ENCODE data around the gene NDUFS7.
A peak's percentile ranks its signal among the peaks of the same experiment; 100 is the strongest.

The NDUFS7 gene

GRCh38 chr19:1383312-1384084 lies at the start of gene NDUFS7:
NDUFS7 (plus strand) TSS chr19:1383907; CDS start chr19:1383927, 20 bp downstream.
- H3K4me3 ChIP-seq (ENCODE audit: low read length) = peak within 1 kb of the TSS; percentile 98
- no peak for TF ChIP-seq ZNF274 (IDR thresholded peaks at IDR 0.05; ENCODE audit: low read depth, low read length)

DNA sequence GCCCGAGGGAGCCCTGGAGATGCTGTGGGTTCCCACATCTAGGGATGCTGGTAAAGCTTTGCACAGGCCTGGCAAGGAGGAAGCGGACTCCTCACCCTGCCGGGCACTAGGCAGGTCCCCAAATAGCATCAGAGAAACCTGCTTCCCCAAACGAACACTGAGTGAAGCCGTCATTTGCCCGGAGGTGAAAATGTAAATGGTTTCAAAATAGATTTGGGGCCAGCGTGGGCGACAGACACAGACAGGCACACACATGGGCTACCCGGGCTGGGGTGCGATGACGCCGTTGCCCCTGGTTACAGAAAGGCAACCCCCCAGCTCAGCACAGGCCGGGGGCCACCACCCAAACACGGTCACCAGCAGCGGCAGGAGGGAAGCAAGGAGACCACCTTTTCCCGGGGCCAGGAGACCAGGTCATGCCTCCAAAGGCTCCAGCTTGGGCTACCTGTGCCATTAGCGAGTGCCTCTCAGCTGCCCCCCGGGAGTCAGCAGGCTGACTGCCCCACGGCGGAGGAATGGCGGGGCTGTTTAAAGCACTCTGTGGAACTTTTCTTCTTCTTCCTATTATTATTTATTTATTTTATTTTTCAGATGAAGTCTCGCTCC lies 47.5 kb upstream of the NDUFS7 start:
- H3K4me3 ChIP-seq (ENCODE audit: low read length) = no peak overlapping the region
- no peak for TF ChIP-seq ZNF274 (IDR thresholded peaks at IDR 0.05; ENCODE audit: low read depth, low read length)

DNA sequence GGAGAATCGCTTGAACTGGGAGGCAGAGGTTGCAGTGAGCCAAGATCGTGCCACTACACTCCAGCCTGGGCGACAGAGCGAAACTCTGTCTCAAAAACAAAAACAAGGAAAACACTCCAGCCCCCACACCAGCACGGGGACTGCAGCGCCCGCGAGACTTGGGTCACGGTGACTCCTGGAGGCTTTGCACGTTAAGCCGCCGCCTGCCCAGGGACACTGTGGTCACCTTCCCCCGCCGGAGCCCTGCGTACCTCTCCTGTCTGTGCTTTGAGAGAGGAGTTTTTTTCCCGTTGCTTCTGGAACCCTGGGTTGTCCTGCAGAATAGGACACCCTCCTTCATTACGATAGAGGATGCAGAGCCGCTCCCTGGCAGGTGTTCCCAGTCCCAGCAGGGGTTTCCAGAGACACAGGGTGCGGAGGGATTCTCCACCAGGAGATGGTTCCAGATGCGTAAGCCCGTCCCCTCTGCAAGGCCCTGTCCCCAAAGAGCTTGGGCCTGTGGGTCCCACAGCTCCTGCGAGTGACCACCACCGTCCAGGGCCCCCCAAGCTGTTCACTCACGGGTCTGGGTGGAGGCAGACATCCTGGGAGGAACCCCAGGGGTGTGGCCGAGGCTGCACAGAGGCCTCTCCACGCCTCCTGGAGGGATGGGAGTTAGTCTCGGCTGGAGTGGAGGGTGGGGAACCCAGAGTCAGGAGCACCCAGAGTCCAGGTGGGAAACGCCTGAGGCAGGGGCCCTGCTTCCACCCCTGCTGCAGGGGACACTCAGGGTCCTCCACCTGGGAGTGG lies 42.8 kb upstream of the NDUFS7 start:
- no peak for TF ChIP-seq ZNF274 (IDR thresholded peaks at IDR 0.05; ENCODE audit: low read depth, low read length)
- H3K4me3 ChIP-seq (ENCODE audit: low read length) = no peak overlapping the region

DNA sequence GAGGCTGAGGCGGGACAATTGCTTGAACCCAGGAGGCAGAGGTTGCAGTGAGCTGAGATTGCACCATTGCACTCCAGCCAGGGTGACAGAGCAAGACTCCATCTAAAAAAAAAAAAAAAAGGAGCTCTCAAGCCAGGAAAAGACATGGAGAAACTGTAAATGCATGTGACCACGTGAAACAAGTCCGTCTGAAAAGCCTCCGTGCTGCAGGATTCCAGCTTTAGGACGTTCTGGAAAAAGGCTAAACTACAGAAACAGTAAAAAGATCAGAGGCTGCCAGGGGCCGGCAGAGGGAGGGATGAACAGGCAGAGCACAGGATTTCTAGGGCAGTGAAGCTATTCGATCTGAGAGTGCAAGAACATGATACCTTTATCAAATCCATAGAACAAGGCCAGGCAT lies 40.7 kb upstream of the NDUFS7 start:
- H3K4me3 ChIP-seq (ENCODE audit: low read length) = no peak overlapping the region
- no peak for TF ChIP-seq ZNF274 (IDR thresholded peaks at IDR 0.05; ENCODE audit: low read depth, low read length)

DNA sequence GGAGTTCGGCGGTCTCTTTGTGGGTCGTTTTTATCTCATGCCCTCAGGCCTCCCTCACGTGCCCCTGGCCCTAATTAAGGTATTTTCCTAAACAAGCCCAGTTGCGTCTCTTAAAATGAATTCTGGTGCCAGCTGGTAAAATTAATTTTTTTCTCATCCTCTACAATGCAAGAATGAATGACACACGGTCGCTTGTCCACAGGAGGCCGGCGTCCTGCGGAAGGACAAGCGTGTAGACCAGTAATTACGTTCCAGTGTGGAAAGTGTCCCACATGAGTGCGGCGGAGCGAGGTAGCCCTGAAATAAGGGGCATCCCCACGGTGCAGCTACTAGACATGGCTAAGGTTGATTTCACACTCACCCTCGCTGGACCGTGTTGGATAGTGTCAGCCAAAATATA lies 34.5 kb upstream of the NDUFS7 start:
- TF ChIP-seq ZNF274 (IDR thresholded peaks at IDR 0.05; ENCODE audit: low read depth, low read length) = no peak
- H3K4me3 ChIP-seq (ENCODE audit: low read length) = no peak overlapping the region

DNA sequence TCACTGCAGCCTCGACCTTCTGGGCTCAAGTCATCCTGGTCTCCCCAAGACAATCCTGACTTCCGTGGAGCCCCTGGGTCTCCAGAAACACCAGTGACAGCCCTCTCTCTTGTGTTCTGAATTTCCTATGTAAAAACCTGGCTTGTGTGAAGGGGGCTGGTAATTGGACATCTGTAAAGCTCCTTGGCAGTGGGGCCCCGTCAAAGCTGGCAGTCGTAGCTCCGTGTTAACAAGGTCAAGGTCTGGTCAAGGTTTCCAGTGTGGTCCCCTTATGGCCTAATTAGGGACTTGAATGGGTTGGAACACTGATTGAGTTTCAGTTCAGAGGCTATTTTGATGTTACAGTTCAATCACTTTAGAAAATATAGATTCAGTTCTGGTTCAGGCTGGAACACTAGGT lies 32.8 kb upstream of the NDUFS7 start:
- TF ChIP-seq ZNF274 (IDR thresholded peaks at IDR 0.05; ENCODE audit: low read depth, low read length) = no peak
- H3K4me3 ChIP-seq (ENCODE audit: low read length) = no peak overlapping the region

- TF ChIP-seq ZNF274 (IDR thresholded peaks at IDR 0.05; ENCODE audit: low read depth, low read length) = no peak
- H3K4me3 ChIP-seq (ENCODE audit: low read length) = no peak overlapping the region
Measured at GRCh38 chr19:1351381-1351851, 32.3 kb upstream of the NDUFS7 start.

- H3K4me3 ChIP-seq (ENCODE audit: low read length) = no peak overlapping the region
- no peak for TF ChIP-seq ZNF274 (IDR thresholded peaks at IDR 0.05; ENCODE audit: low read depth, low read length)
Measured at GRCh38 chr19:1353144-1353543, 30.6 kb upstream of the NDUFS7 start.

GRCh38 chr19:1354970-1355567 lies 28.6 kb upstream of the NDUFS7 start:
- peak overlapping the region; percentile 69 for H3K4me3 ChIP-seq (ENCODE audit: low read length)

DNA sequence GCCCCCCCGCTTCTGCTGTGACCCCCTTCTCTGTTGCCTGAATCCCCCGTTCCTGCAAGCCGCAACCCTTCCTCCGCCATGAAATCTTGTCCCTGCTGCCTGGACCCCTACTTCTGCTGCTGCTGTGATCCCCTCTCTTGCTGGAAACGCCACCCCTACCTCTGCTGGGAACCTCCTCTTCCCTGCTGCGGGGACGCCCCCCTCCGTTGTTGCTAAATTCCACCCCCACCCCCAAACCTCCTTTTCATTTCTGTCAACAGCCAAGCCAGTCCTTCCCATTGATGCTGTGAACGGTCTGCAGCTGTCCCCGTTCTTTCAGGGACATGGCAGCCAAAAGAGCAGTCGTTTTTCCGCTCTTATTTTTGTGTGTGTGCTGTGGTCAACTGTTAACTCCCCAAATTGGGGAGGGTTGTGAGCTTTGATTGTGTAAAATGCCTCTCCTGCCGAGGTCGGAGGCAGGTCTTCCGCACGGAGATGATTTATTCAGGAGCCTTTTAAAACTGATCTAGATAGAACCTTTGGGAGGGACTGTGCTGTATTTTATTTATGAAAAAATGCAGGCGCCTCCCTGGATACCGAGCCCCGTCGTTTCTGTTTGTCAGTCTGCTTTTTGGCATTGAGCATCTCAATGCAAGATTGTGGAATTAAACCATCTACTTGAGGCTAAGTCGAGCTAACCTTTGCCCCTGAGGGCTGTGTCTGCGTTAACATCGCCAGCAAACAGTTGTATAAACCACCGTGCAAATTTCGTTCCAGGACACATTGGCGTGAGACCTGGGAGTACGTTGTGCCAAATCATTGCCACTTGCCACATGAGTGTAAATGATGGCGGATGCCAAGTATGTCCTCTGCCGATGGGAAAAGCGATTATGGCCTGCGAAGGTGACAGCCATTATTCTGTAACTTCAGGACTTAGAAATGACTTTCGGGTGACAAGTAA lies 27.9 kb upstream of the NDUFS7 start:
- peak overlapping the region; percentile 69 for H3K4me3 ChIP-seq (ENCODE audit: low read length)
- no peak for TF ChIP-seq ZNF274 (IDR thresholded peaks at IDR 0.05; ENCODE audit: low read depth, low read length)

More at GRCh38 chr19:1354970-1355567, 28.6 kb upstream of the NDUFS7 start:
- TF ChIP-seq ZNF274 (IDR thresholded peaks at IDR 0.05; ENCODE audit: low read depth, low read length) = no peak

DNA sequence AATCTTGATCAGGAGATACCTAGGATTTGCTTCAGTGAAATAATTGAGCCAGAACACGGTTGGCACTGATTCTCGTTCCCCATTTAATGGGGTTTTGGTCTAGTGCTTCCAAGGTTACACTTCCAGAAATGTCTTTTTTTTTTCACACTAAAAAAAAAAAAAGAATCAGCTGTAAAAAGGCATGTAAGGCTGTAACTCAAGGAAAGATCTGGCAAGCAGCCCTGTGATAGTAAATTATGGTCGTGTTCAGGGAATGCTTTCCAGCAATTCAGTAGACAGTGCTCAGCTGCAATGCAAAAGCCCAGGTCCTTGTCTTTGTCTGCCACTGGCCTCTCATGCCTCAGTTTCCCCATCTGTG lies 27.2 kb upstream of the NDUFS7 start:
- no peak for TF ChIP-seq ZNF274 (IDR thresholded peaks at IDR 0.05; ENCODE audit: low read depth, low read length)
- no peak overlapping the region for H3K4me3 ChIP-seq (ENCODE audit: low read length)

GRCh38 chr19:1357531-1358109 lies 26.1 kb upstream of the NDUFS7 start:
- no peak for TF ChIP-seq ZNF274 (IDR thresholded peaks at IDR 0.05; ENCODE audit: low read depth, low read length)
- H3K4me3 ChIP-seq (ENCODE audit: low read length) = no peak overlapping the region
